ENCODE data around the gene SFRP5.

- TF ChIP-seq CTCF (IDR thresholded peaks at IDR 0.05; ENCODE audit: insufficient read depth, low read length) (no peak), SPI1 (IDR thresholded peaks at IDR 0.05; ENCODE audit: borderline replicate concordance, low read depth) (no peak), REST (IDR thresholded peaks at IDR 0.05; ENCODE audit: insufficient replicate concordance, low read depth) (no peak), GABPA (IDR thresholded peaks at IDR 0.05; ENCODE audit: low read depth) (no peak)
These were observed 28.4 kb downstream of the SFRP5 start for GRCh38 chr10:97743169-97743943.

Data from HL-60 (cell line).